HCT116 (cell line): ENCODE results near the gene PXDN. TPM values are rescaled to one million over a fixed set of nuclear protein-coding genes. Genes with fewer than 3 reads are reported as not detected.

Experiments
- ATAC-seq: fragments of 200-7000 bp; cut with Tn5 transposase; 2 replicates; pipeline ENCODE4 v1.9.1; 2020; ENCODE audit warnings: mild to moderate bottlenecking, moderate library complexity
- BruUV-seq: library from RNA; stranded (reverse); fragments of 400-500 nt; replicated peaks from 2 replicates; lab custom pipeline; 2021; lab: Mats Ljungman, UMichigan
- CTCF ChIA-PET: fragments of 300-600 bp; sonication (Branson Sonifier 250); formaldehyde crosslinking; loops from one replicate; lab custom pipeline; 2021; ENCODE audit warnings: antibody characterized with exemption; lab: Charles Lee
- POLR2A ChIA-PET: fragments of 300-600, 350-600 bp; sonication (Branson Sonifier 250); formaldehyde crosslinking; loops from one replicate; lab custom pipeline; 2021; ENCODE audit warnings: antibody characterized with exemption; lab: Charles Lee
- RAD21 ChIA-PET, 2 experiments: fragments of 300-600 bp; sonication (Branson Sonifier 250); formaldehyde crosslinking; loops; one replicate each; lab custom pipeline; 2023; ENCODE audit warnings: low total read pairs in 2 of 2; ENCODE audit not compliant: uncharacterized antibody in 2 of 2, unreplicated experiment in 2 of 2, low non-redundant PET in 1 of 2; lab: Charles Lee
- DNase-seq: peaks from one replicate; pipeline ENCODE4 v3.0.0-alpha.2; 2010; ENCODE audit warnings: low read depth, low spot score
- H2AFZ ChIP-seq: fragments of 200-600 bp; shearing (Covaris generic), sonication (generic); 2 replicates; pipeline ENCODE4 v1.6.1; 2017; ENCODE audit warnings: low read depth, mixed run types, mixed read lengths, antibody characterized with exemption, low read length; ENCODE audit not compliant: poor library complexity, severe bottlenecking
- H3K27ac ChIP-seq: 2 replicates; pipeline ENCODE4 v1.5.1; 2012; ENCODE audit warnings: low read depth, low read length
- H3K27me3 ChIP-seq: fragments of 200-600 bp; sonication (generic); 2 replicates; pipeline ENCODE4 v1.6.1; 2016; ENCODE audit warnings: mixed run types, low read length, mixed read lengths; ENCODE audit not compliant: insufficient read depth
- H3K36me3 ChIP-seq, 2 experiments: fragments of 200-500 bp in 1 of 2; fragments of 200-600 bp in 1 of 2; sonication (Bioruptor generic) in 1 of 2; sonication (generic) in 1 of 2; 2 replicates each; pipeline versions ENCODE4 v1.5.1 to v1.6.1; 2014 to 2016; ENCODE audit warnings: low read length in 2 of 2, inconsistent platforms in 1 of 2, mixed read lengths in 1 of 2, mixed run types in 1 of 2; ENCODE audit not compliant: insufficient read depth in 2 of 2, control insufficient read depth in 1 of 2
- H3K4me1 ChIP-seq, 2 experiments: fragments of 200-600 bp in 1 of 2; sonication (generic) in 1 of 2; 2 replicates each; pipeline versions ENCODE4 v1.5.1 to v1.6.1; 2012 to 2017; ENCODE audit warnings: low read length in 2 of 2, inconsistent platforms in 1 of 2, mild to moderate bottlenecking in 1 of 2, mixed read lengths in 1 of 2, mixed run types in 1 of 2, moderate library complexity in 1 of 2; ENCODE audit not compliant: insufficient read depth in 2 of 2, control insufficient read depth in 1 of 2
- H3K4me2 ChIP-seq: fragments of 200-600 bp; sonication (generic); 2 replicates; pipeline ENCODE4 v1.6.1; 2017; ENCODE audit warnings: mixed run types, low read length, mixed read lengths
- H3K4me3 ChIP-seq, 2 experiments: fragments of 200-600 bp in 1 of 2; sonication (generic) in 1 of 2; replicated peaks in 1 of 2; 2 replicates each; pipeline ENCODE4 v1.5.1; 2011 to 2016; ENCODE audit warnings: low read length in 2 of 2, control low read depth in 1 of 2, low read depth in 1 of 2, mild to moderate bottlenecking in 1 of 2, mixed read lengths in 1 of 2, mixed run types in 1 of 2
- H3K79me2 ChIP-seq: fragments of 200-600 bp; sonication (generic); 2 replicates; pipeline ENCODE4 v1.6.1; 2017; ENCODE audit warnings: mild to moderate bottlenecking, mixed run types, low read length, moderate library complexity, mixed read lengths; ENCODE audit not compliant: insufficient read depth
- H3K9ac ChIP-seq: fragments of 200-600 bp; sonication (generic); 2 replicates; pipeline ENCODE4 v1.6.1; 2016; ENCODE audit warnings: low read length, mixed read lengths
- H3K9me2 ChIP-seq: fragments of 200-600 bp; sonication (generic), shearing (Covaris generic); 2 replicates; pipeline ENCODE4 v1.6.1; 2017; ENCODE audit warnings: mixed run types, mild to moderate bottlenecking, moderate library complexity; ENCODE audit not compliant: insufficient read depth
- H3K9me3 ChIP-seq, 2 experiments: fragments of 200-500 bp in 1 of 2; fragments of 200-600 bp in 1 of 2; sonication (Bioruptor generic) in 1 of 2; sonication (generic) in 1 of 2; 2 replicates each; pipeline ENCODE4 v1.6.1; 2014 to 2017; ENCODE audit warnings: low read length in 2 of 2, mixed read lengths in 2 of 2, inconsistent platforms in 1 of 2, low read depth in 1 of 2, mild to moderate bottlenecking in 1 of 2, mixed run types in 1 of 2, moderate library complexity in 1 of 2; ENCODE audit not compliant: control insufficient read depth in 1 of 2, insufficient read depth in 1 of 2
- H4K20me1 ChIP-seq: fragments of 200-600 bp; sonication (generic), shearing (Covaris generic); 2 replicates; pipeline ENCODE4 v1.6.1; 2017; ENCODE audit warnings: mixed run types, mild to moderate bottlenecking, moderate library complexity; ENCODE audit not compliant: insufficient read depth
- CEBPB ChIP-seq: IDR thresholded peaks from 2 replicates; pipeline ENCODE4 v1.6.1; 2012; ENCODE audit warnings: low read depth
- EZH2phosphoT487 ChIP-seq: fragments of 200-600 bp; IDR thresholded peaks from 2 replicates; pipeline ENCODE4 v1.6.1; 2018; ENCODE audit warnings: antibody characterized with exemption, borderline replicate concordance
- POLR2A ChIP-seq: IDR thresholded peaks from 2 replicates; pipeline ENCODE4 v1.7.0; 2011; ENCODE audit warnings: borderline replicate concordance; ENCODE audit not compliant: insufficient read depth, insufficient read length; ENCODE audit errors: extremely low read depth
- RAD21 ChIP-seq: IDR thresholded peaks from 2 replicates; pipeline ENCODE4 v1.6.1; 2012; ENCODE audit warnings: low read depth, mild to moderate bottlenecking
- SIN3A ChIP-seq: IDR thresholded peaks from 2 replicates; pipeline ENCODE4 v1.6.1; 2012; ENCODE audit warnings: low read depth
- TCF7L2 ChIP-seq: IDR thresholded peaks from 2 replicates; pipeline ENCODE4 v1.7.0; 2011; ENCODE audit warnings: borderline replicate concordance, inconsistent platforms; ENCODE audit not compliant: insufficient read depth, insufficient read length; ENCODE audit errors: extremely low read depth
- YY1 ChIP-seq: IDR thresholded peaks from 2 replicates; pipeline ENCODE4 v1.6.1; 2011; ENCODE audit warnings: low read length, low read depth, moderate library complexity, mild to moderate bottlenecking; ENCODE audit not compliant: insufficient replicate concordance; ENCODE audit errors: extremely low read depth
- ZFX ChIP-seq: fragments of 450-650 bp; IDR thresholded peaks from 2 replicates; pipeline ENCODE4 v1.6.1; 2017
- intact Hi-C: fragments of 100-400 bp; cut with micrococcal nuclease; formaldehyde crosslinking; loops from 2 replicates; pipeline ENCODE4 v1.10.0; 2022
- total RNA-seq: library from RNA; stranded (reverse); gene quantifications from one replicate; pipeline ENCODE4 v1.2.1, GENCODE V29; 2021; ENCODE audit not compliant: unreplicated experiment
- TF ChIP-seq, protein P1 (sequence below): IDR thresholded peaks from 2 replicates; pipeline ENCODE4 v1.6.1; 2012; ENCODE audit warnings: low read depth
- TF ChIP-seq, protein P2 (sequence below): IDR thresholded peaks from 2 replicates; pipeline ENCODE4 v1.6.1; 2012
- TF ChIP-seq, protein P3 (sequence below), 3 experiments: fragments of 200-600 bp in 1 of 3; sonication (generic) in 1 of 3; IDR thresholded peaks in 2 of 3; conservative IDR thresholded peaks in 1 of 3; 2 replicates each; pipeline ENCODE4 v1.5.1; 2012 to 2017; ENCODE audit warnings: low read depth in 2 of 3, low read length in 2 of 3, antibody characterized with exemption in 1 of 3, borderline replicate concordance in 1 of 3, control low read depth in 1 of 3, mild to moderate bottlenecking in 1 of 3, mixed read lengths in 1 of 3, mixed run types in 1 of 3, moderate library complexity in 1 of 3; ENCODE audit not compliant: insufficient read depth in 1 of 3

PXDN gene
- total RNA-seq, 1 experiment from 2014 or later = 10.7 TPM

DNA sequence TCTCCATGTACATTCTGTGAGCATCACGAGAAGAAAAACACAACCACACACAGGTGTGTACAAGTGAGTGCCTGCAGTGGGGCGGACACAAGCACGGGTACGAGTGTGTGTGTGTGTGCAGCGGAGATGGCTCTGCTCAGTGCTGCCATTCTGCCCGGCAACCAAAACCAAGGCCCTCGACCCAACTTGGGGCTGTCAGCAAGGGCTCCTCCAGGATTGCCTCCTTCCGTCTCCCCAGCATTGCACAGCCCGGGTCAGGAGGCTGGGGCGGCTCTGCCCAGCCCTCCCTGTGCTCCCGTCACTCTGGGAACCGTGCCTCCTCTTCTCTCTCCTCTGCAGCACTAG, 66.5 kb downstream of the PXDN start:
- DNase-seq = no peak
- Histone ChIP-seq H2AFZ (no peak overlapping the region), H3K9me3 (no peaks in the 10 kb centered on the region), H3K36me3 (no peaks in the 10 kb centered on the region; a peak in 1 of 4 replicates), H3K9ac (no peak overlapping the region), H3K4me2 (no peak overlapping the region), H3K9me2 (no peaks in the 10 kb centered on the region), H4K20me1 (no peaks in the 10 kb centered on the region), H3K79me2 (no peaks in the 10 kb centered on the region), H3K27me3 (no peaks in the 10 kb centered on the region), H3K4me1 (peaks cover 2 to 11% of the 10 kb centered on the region in 2 experiments; a peak in 2 of 4 replicates), H3K4me3 (no peak overlapping the region), H3K27ac (no peak overlapping the region)
- BruUV-seq = no TSS peak
- RAD21 ChIA-PET = no interaction called here
- no peak for TF ChIP-seq TCF7L2
- no peak for TF ChIP-seq YY1
- no peak for TF ChIP-seq SIN3A
- TF ChIP-seq POLR2A = no peak
- no peak for TF ChIP-seq CEBPB
- no peak for TF ChIP-seq ZFX
- no peak for TF ChIP-seq EZH2phosphoT487
- no peak for TF ChIP-seq RAD21
- TF ChIP-seq, protein P1, sequence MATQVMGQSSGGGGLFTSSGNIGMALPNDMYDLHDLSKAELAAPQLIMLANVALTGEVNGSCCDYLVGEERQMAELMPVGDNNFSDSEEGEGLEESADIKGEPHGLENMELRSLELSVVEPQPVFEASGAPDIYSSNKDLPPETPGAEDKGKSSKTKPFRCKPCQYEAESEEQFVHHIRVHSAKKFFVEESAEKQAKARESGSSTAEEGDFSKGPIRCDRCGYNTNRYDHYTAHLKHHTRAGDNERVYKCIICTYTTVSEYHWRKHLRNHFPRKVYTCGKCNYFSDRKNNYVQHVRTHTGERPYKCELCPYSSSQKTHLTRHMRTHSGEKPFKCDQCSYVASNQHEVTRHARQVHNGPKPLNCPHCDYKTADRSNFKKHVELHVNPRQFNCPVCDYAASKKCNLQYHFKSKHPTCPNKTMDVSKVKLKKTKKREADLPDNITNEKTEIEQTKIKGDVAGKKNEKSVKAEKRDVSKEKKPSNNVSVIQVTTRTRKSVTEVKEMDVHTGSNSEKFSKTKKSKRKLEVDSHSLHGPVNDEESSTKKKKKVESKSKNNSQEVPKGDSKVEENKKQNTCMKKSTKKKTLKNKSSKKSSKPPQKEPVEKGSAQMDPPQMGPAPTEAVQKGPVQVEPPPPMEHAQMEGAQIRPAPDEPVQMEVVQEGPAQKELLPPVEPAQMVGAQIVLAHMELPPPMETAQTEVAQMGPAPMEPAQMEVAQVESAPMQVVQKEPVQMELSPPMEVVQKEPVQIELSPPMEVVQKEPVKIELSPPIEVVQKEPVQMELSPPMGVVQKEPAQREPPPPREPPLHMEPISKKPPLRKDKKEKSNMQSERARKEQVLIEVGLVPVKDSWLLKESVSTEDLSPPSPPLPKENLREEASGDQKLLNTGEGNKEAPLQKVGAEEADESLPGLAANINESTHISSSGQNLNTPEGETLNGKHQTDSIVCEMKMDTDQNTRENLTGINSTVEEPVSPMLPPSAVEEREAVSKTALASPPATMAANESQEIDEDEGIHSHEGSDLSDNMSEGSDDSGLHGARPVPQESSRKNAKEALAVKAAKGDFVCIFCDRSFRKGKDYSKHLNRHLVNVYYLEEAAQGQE = no peak
- TF ChIP-seq, protein P2, sequence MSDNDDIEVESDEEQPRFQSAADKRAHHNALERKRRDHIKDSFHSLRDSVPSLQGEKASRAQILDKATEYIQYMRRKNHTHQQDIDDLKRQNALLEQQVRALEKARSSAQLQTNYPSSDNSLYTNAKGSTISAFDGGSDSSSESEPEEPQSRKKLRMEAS = no peak
- TF ChIP-seq, protein P3, sequence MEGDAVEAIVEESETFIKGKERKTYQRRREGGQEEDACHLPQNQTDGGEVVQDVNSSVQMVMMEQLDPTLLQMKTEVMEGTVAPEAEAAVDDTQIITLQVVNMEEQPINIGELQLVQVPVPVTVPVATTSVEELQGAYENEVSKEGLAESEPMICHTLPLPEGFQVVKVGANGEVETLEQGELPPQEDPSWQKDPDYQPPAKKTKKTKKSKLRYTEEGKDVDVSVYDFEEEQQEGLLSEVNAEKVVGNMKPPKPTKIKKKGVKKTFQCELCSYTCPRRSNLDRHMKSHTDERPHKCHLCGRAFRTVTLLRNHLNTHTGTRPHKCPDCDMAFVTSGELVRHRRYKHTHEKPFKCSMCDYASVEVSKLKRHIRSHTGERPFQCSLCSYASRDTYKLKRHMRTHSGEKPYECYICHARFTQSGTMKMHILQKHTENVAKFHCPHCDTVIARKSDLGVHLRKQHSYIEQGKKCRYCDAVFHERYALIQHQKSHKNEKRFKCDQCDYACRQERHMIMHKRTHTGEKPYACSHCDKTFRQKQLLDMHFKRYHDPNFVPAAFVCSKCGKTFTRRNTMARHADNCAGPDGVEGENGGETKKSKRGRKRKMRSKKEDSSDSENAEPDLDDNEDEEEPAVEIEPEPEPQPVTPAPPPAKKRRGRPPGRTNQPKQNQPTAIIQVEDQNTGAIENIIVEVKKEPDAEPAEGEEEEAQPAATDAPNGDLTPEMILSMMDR (IDR thresholded peaks at IDR 0.05 in 2 of 3, conservative IDR thresholded peaks at IDR 0.05 in 1 of 3; ENCODE audit: borderline replicate concordance in 1 of 3, insufficient read depth in 1 of 3, low read depth in 2 of 3, low read length in 2 of 3) = no peak
- CTCF ChIA-PET = no interaction called here
- no peak for ATAC-seq
- intact Hi-C loops = no loop called here
- POLR2A ChIA-PET = no interaction called here
